HG03139 (cell line): Measurements from ENCODE around the gene CHTF18.

Experiments
- ATAC-seq: cut with Tn5 transposase; IDR thresholded peaks from one replicate; pipeline ENCODE4 v1.9.1; 2021; ENCODE audit not compliant: unreplicated experiment

CHTF18 gene

DNA sequence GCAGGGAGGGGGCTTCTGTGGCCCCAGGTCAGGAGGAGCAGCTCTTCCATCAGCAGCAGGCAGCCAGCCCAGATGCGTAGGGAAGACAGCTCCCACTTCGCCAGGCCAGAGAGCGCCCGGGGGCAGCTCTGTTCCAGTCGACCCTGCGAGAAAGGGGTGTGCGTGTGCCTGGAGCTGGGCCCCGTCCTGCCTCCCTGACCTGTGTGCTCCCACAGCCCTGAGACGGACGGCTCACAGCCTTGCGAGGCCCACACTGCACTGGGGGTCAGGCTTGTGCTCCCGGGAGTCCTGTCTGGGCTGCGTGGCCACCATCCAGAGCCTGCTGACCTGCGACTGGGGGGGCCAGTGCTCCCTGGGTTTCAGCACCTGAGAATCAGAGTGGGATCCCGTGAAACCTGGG, 28.4 kb upstream of the CHTF18 start:
- no peak for ATAC-seq

- no peak for ATAC-seq
Measured at GRCh38 chr16:760545-761343, 27.7 kb upstream of the CHTF18 start, which contains the start of gene MSLN. Gene MSLN, plus strand, starts transcription at chr16:760734. Its CDS starts 1,947 bp downstream, at chr16:762681.

- ATAC-seq: no peak
Measured at GRCh38 chr16:761625-762513, 26.6 kb upstream of the CHTF18 start.

- no peak for ATAC-seq
Measured at GRCh38 chr16:762595-763268, 25.7 kb upstream of the CHTF18 start.

GRCh38 chr16:763369-764183, 24.8 kb upstream of the CHTF18 start:
- no peak for ATAC-seq

- ATAC-seq: no peak
Measured at GRCh38 chr16:764184-764750, 24.2 kb upstream of the CHTF18 start.

DNA sequence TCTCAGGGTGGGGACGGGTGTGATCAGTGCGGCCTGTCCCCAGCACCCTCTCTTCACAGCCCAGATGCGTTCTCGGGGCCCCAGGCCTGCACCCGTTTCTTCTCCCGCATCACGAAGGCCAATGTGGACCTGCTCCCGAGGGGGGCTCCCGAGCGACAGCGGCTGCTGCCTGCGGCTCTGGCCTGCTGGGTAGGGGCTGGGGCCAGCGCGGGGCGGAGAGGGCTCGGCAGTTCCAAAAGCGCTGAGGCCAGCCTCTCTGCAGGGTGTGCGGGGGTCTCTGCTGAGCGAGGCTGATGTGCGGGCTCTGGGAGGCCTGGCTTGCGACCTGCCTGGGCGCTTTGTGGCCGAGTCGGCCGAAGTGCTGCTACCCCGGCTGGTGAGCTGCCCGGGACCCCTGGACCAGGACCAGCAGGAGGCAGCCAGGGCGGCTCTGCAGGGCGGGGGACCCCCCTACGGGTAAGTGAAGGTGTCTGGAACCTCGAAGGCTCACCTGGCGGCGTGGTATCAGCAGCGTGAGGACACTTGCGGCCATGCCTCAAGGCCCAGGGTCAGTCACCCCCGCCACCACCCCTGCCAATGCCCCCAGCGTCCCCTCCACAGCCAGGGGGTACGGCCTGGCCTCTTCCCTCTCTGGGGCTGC, 23.5 kb upstream of the CHTF18 start:
- no peak for ATAC-seq

DNA sequence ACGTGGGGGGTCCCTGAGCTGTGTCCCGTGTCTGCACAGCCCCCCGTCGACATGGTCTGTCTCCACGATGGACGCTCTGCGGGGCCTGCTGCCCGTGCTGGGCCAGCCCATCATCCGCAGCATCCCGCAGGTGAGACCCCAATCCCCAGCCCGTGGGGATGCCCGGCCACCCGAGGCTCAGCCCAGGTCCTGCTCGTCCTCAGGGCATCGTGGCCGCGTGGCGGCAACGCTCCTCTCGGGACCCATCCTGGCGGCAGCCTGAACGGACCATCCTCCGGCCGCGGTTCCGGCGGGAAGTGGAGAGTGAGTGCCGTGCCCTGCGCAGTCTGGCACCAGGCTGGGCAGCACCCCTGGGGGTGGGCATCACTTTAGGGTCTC, 22.9 kb upstream of the CHTF18 start:
- no peak for ATAC-seq

- no peak for ATAC-seq
Measured at GRCh38 chr16:766008-766819, 22.2 kb upstream of the CHTF18 start.

DNA sequence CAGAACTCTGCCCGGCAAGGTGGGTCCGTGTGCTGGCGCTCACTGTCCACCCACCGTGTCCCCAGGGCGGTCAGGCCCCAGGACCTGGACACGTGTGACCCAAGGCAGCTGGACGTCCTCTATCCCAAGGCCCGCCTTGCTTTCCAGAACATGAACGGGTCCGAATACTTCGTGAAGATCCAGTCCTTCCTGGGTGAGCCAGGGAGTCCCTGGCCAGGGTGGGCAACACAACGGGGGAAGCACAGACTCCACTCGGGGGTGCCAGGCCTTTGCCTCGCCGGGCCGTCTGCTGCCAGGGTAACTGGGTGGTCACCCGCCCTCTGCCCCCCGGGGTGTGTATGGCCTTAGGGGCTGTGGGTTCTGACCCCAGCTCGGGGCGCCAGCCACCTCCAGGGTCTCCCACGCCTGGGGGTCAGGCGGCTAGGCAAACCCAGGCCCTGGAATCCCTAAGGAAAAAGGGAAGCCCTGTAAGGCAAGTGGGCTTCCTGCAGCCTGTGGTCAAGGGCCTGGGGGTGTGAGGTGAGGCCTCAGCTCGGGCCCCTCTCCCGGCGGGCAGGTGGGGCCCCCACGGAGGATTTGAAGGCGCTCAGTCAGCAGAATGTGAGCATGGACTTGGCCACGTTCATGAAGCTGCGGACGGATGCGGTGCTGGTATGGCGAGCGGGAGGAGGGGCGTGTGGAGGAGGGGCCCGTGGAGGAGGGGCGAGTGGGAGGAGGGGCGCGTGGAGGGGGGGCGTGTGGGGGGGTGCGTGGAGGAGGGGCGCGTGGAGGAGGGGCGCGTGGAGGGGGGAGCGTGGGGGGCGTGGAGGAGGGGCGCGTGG, 21.4 kb upstream of the CHTF18 start:
- no peak for ATAC-seq

GRCh38 chr16:767743-768235, 20.6 kb upstream of the CHTF18 start:
- ATAC-seq: no peak

GRCh38 chr16:768428-768827, 20.0 kb upstream of the CHTF18 start:
- ATAC-seq: no peak

GRCh38 chr16:769184-769784, 19.1 kb upstream of the CHTF18 start:
- no peak for ATAC-seq

DNA sequence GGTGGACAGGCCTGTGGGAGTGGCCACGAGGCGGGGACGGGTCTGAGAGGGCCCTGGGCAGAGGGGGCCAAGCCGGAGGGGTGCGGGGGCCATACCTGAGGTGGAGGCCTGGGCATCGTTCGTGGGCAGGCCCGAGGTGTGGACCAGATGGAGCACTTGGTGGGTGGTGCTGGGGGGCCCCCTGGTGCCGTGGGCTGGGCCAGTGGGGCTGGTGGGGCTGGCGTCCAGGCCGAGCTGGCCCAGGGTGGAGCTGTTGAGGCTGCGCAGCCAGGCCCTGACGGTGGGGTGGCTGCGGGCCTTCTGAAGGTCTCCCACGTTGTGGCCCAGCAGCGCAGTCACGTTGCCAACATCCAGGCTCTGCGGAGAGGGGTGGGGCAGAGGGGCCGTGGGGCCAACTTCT, 18.5 kb upstream of the CHTF18 start:
- ATAC-seq: no peak

DNA sequence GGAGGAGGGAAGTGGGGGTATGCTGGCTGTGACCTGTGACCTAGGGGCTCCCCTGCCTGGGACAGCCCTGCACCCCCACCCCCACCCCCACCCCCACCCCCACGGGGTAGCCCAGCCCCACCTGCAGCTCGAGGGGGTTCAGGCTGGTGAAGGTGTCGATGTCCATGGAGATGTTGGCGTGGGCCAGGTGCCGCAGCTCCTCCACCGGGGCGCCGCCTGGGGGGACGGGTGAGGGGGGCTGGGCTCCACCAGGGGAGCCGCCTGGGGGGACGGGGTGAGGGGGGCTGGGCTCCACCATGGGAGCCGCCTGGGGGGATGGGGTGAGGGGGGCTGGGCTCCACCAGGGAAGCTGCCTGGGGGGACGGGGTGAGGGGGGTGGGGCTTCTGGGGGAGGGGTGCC, 18.0 kb upstream of the CHTF18 start:
- ATAC-seq: no peak

DNA sequence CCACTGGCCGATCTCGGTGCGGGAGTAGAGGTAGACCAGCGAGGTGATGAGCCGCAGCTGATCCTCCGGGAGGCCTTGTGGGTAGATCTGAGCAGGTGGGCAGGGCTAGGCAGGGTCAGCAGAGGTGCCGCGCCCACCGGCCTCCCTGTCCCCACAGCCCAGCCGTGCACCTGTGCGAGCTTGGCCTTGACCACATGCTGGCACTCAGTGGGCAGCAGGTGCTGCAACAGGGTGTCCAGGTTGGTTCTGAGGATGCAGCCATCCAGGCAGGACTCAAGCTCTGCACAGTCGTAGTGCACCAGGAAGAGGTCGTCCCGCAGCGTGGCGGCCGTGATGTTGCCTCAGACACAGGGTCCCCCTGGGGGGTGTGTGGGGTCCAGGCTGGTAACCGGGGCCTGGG, 15.5 kb upstream of the CHTF18 start:
- no peak for ATAC-seq
